Measurements from ENCODE around the gene PIP5K1A.

PIP5K1A gene

GRCh38 chr1:151243683-151244216 is 45.4 kb downstream of the PIP5K1A start:
- ChIA-PET CTCF (interaction anchor here (1.2 to 3.4 kb wide), 2 partner anchors 9 to 97 kb away, joined by 3 to 25 read pairs; no protein-coding TSS in a partner anchor), POLR2A (no interaction called here)
- DNase-seq (ENCODE audit: extremely low spot score) = no peak
- no peak for TF ChIP-seq CTCF (IDR thresholded peaks at IDR 0.05; ENCODE audit: control extremely low read depth, extremely low read depth, low read depth, missing control alignments)

GRCh38 chr1:151246786-151247185 is 48.4 kb downstream of the PIP5K1A start:
- ChIA-PET CTCF (interaction anchor here (1.0 to 2.3 kb wide), 2 partner anchors 10 kb away, joined by 4 to 6 read pairs; no protein-coding TSS in a partner anchor), POLR2A (no interaction called here)
- no peak for TF ChIP-seq CTCF (IDR thresholded peaks at IDR 0.05; ENCODE audit: control extremely low read depth, extremely low read depth, low read depth, missing control alignments)
- no peak for DNase-seq (ENCODE audit: extremely low spot score)

GRCh38 chr1:151251656-151252470 is 53.5 kb downstream of the PIP5K1A start:
- DNase-seq (ENCODE audit: extremely low spot score) = peak; percentile 77
- POLR2A ChIA-PET = no interaction called here

GRCh38 chr1:151254217-151255213 is 56.2 kb downstream of the PIP5K1A start, which contains the start of gene PSMD4:
Gene PSMD4, plus strand, starts transcription at chr1:151254734. Its CDS starts 49 bp downstream, at chr1:151254783.
- TF ChIP-seq CTCF (IDR thresholded peaks at IDR 0.05; ENCODE audit: control extremely low read depth, extremely low read depth, low read depth, missing control alignments) = no peak

More at GRCh38 chr1:151251656-151252470, 53.5 kb downstream of the PIP5K1A start:
- CTCF ChIA-PET = interaction anchor here (0.6 to 5.5 kb wide), 44 partner anchors 9 to 184 kb away, joined by 3 to 33 read pairs (median 5); partner anchors contain the start of genes GABPB2, LYSMD1, PIP5K1A and TMOD4
- peak; percentile 79 for TF ChIP-seq CTCF (IDR thresholded peaks at IDR 0.05; ENCODE audit: control extremely low read depth, extremely low read depth, low read depth, missing control alignments)

GRCh38 chr1:151255381-151255780 is 57.0 kb downstream of the PIP5K1A start:
- ChIA-PET CTCF (interaction anchor here (1.0 to 1.8 kb wide), 8 partner anchors 18 to 231 kb away, joined by 3 to 5 read pairs (median 3); partner anchors contain the start of gene PI4KB), POLR2A (no interaction called here)
- no peak for DNase-seq (ENCODE audit: extremely low spot score)
- no peak for TF ChIP-seq CTCF (IDR thresholded peaks at IDR 0.05; ENCODE audit: control extremely low read depth, extremely low read depth, low read depth, missing control alignments)

More at GRCh38 chr1:151254217-151255213, 56.2 kb downstream of the PIP5K1A start, which contains the start of gene PSMD4:
- CTCF ChIA-PET = interaction anchor here (1.0 to 5.5 kb wide), 10 partner anchors 16 to 230 kb away, joined by 3 to 33 read pairs (median 3); no protein-coding TSS in a partner anchor
- POLR2A ChIA-PET = interaction anchor here (0.9 kb wide), 1 partner anchor 65 kb away, joined by 3 read pairs; the partner anchor contains the start of gene VPS72
- DNase-seq (ENCODE audit: extremely low spot score) = peak; percentile 99

Measured in GM10248 (cell line).